Measurements from ENCODE around the gene CASP10. TPM values are rescaled to one million over a fixed set of nuclear protein-coding genes. Genes with fewer than 3 reads are reported as not detected.
A peak's percentile ranks its signal among the peaks of the same experiment; 100 is the strongest.

CASP10 gene
- total and polyA plus RNA-seq, 9 of the 15 experiments (the other 6 are each of a cell fraction or from before 2014, with no cell fraction given), result 7.1 to 20.4 (median 10.8) TPM

GRCh38 chr2:201267278-201268030 is 84.5 kb downstream of the CASP10 start:
- DNase-seq (ENCODE audit: extremely low read depth in 1 of 4, low spot score in 3 of 4), result no peak
- Histone ChIP-seq H3K27ac (ENCODE audit: extremely low read depth, low read depth, low read length) (no peak overlapping the region), H3K4me1 (replicated peaks in 1 of 2; ENCODE audit: control insufficient read depth in 2 of 2, insufficient read depth in 2 of 2, low read length in 2 of 2) (peaks cover 0 to 15% of the 10 kb centered on the region in 2 experiments; a peak in 4 of 5 replicates), H3K9ac (ENCODE audit: insufficient read depth in 1 of 2, low read depth in 2 of 2, low read length in 2 of 2) (no peak overlapping the region), H3K4me2 (ENCODE audit: insufficient read depth, low read length) (no peak overlapping the region), H3K36me3 (ENCODE audit: control insufficient read depth, insufficient read depth, low read length) (peaks cover 31% of the 10 kb centered on the region; the same call in 2 of the 3 replicates), H3K9me3 (replicated peaks; ENCODE audit: control insufficient read depth, insufficient read depth, low read depth, low read length) (no peaks in the 10 kb centered on the region), H3K27me3 (ENCODE audit: control insufficient read depth in 2 of 2, insufficient read depth in 2 of 2, low read length in 2 of 2) (no peaks in the 10 kb centered on the region), H3K79me2 (ENCODE audit: control insufficient read depth, insufficient read depth, low read length) (peaks cover 28% of the 10 kb centered on the region), H2AFZ (ENCODE audit: low read depth, low read length) (no peak overlapping the region), H4K20me1 (replicated peaks; ENCODE audit: control insufficient read depth, insufficient read depth, low read length) (no peaks in the 10 kb centered on the region), H3K9me1 (ENCODE audit: control insufficient read depth, insufficient read depth, low read length) (no peaks in the 10 kb centered on the region), H3K4me3 (no peak overlapping the region)
- 85% methylated on average over 12 of the region's 12 CpGs for WGBS (ENCODE audit: insufficient coverage, low coverage, missing lambda C conversion rate)
- TF ChIP-seq SMARCB1 (IDR thresholded peaks at IDR 0.05; ENCODE audit: insufficient read length, low read depth), result no peak
- ChIA-PET POLR2A (interaction anchor here (1.3 kb wide), 1 partner anchor 19 kb away, joined by 5 read pairs; no protein-coding TSS in a partner anchor), CTCF (ENCODE audit: low intra/inter-chr PET ratio) (no interaction called here)
- BruUV-seq (replicated peaks), result no TSS peak
- no peak for FAIRE-seq
- in situ Hi-C loops (cut with MboI), result no loop called here
- intact Hi-C loops (cut with micrococcal nuclease), result no loop called here
- no peak for ATAC-seq

- Histone ChIP-seq H3K79me2 (ENCODE audit: control insufficient read depth, insufficient read depth, low read length) (peaks cover 6% of the 10 kb centered on the region; the same call in 2 of the 3 replicates), H3K9me1 (ENCODE audit: control insufficient read depth, insufficient read depth, low read length) (no peaks in the 10 kb centered on the region), H3K4me2 (ENCODE audit: insufficient read depth, low read length) (no peak overlapping the region), H3K9me3 (replicated peaks; ENCODE audit: control insufficient read depth, insufficient read depth, low read depth, low read length) (no peaks in the 10 kb centered on the region), H3K4me3 (no peak overlapping the region), H3K4me1 (replicated peaks in 1 of 2; ENCODE audit: control insufficient read depth in 2 of 2, insufficient read depth in 2 of 2, low read length in 2 of 2) (peaks cover 0 to 8% of the 10 kb centered on the region in 2 experiments; a peak in 3 of 5 replicates), H3K27me3 (ENCODE audit: control insufficient read depth in 2 of 2, insufficient read depth in 2 of 2, low read length in 2 of 2) (no peaks in the 10 kb centered on the region), H3K27ac (ENCODE audit: extremely low read depth, low read depth, low read length) (peak overlapping the region; percentile 10; the same call in 1 of the 3 replicates), H2AFZ (ENCODE audit: low read depth, low read length) (no peak overlapping the region), H3K9ac (ENCODE audit: insufficient read depth in 1 of 2, low read depth in 2 of 2, low read length in 2 of 2) (no peak overlapping the region), H4K20me1 (replicated peaks; ENCODE audit: control insufficient read depth, insufficient read depth, low read length) (no peaks in the 10 kb centered on the region), H3K36me3 (ENCODE audit: control insufficient read depth, insufficient read depth, low read length) (peaks cover 50% of the 10 kb centered on the region; the same call in 2 of the 3 replicates)
- peak; percentile 11 for FAIRE-seq
- CTCF ChIA-PET (ENCODE audit: low intra/inter-chr PET ratio), result no interaction called here
- peak in 2 of 4 experiments; percentile 35 to 40 for DNase-seq (ENCODE audit: extremely low read depth in 1 of 4, low spot score in 3 of 4)
- no TSS peak for BruUV-seq (replicated peaks)
- POLR2A ChIA-PET, result interaction anchor here (1.5 kb wide), 1 partner anchor 10 kb away, joined by 4 read pairs; no protein-coding TSS in a partner anchor
- TF ChIP-seq NFIC (IDR thresholded peaks at IDR 0.05), result peak; percentile 72
- TF ChIP-seq CBFA2T3 (IDR thresholded peaks at IDR 0.05), result peak; percentile 52
- TF ChIP-seq PTRF (tag; IDR thresholded peaks at IDR 0.05), result no peak
- TF ChIP-seq CBFA2T2 (conservative IDR thresholded peaks at IDR 0.05), result 0 out of 2 replicates have a peak, but pooled peaks have one; percentile 13
- no peak for TF ChIP-seq KLF13 (tag; IDR thresholded peaks at IDR 0.05; ENCODE audit: borderline replicate concordance, low read depth)
- TF ChIP-seq ZNF174 (CRISPR knock-in tag; IDR thresholded peaks at IDR 0.05), result no peak
- TF ChIP-seq ARID1B (IDR thresholded peaks at IDR 0.05), result 0 out of 2 replicates have a peak, but pooled peaks have one; percentile 34
- TF ChIP-seq HLTF (IDR thresholded peaks at IDR 0.05), result no peak
- ATAC-seq, result peak; percentile 75
- intact Hi-C loops (cut with micrococcal nuclease) (no loop called here), in situ Hi-C loops (cut with MboI) (no loop called here)
- 15% methylated on average over 2 of the region's 2 CpGs for WGBS (ENCODE audit: insufficient coverage, low coverage, missing lambda C conversion rate)
These were observed 86.8 kb downstream of the CASP10 start for GRCh38 chr2:201269764-201270163.

All from K562 (cell line).